D341Med (cell line): ENCODE results near the gene TCEAL4.

Source experiments
- DNase-seq: peaks from one replicate; pipeline ENCODE4 v3.0.0; 2012; ENCODE audit warnings: low spot score

The TCEAL4 gene

DNA sequence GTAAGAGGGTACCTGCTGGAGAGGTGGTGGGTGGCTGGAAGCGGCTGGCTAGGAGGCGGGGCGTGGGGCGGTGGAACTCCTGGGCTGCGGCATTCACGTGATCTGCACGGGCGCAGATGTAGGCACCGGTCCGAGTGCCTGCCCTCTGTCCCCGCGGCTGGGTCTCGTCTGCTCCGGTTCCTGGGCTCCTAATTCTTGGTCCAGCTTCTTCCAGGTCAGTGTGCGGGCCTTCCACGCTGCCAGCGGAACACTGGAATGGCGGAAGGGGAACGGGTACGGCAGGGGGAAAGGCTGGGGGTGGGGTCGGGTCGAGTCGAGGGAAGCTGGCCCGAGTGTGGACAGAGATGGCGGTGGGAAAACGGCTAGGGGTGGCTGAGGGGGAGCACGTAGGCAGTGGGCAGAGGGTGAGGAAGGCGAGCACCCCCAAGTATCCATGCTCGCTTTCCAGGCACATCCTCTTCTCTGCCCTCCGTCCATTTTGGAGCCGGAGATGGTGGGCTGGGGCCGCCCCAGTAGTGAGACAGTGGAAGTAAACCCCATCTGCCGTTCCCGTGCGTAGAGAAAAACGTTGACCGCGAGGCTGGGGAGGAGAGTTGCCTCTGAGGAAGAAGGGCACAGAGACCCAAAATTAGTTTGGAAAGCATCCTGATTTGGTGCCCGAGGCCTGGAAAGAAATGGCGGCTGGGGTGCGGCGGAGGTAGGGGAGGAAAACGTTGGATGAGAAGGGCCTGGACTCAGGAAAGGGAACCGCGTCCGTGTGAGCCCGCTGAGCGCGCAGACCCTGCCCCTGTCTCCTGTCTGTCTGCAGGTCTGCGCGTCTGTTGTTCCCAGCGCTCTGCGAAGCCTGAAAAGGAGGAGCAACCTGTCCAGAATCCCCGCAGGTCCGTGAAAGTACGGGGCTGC, at the start of gene TCEAL4:
Gene TCEAL4 (plus strand): TSS at position 105 of the 903 bp plus-strand sequence. CDS start 1,161 bp downstream, outside the sequence.
- DNase-seq: peak; percentile 74

DNA sequence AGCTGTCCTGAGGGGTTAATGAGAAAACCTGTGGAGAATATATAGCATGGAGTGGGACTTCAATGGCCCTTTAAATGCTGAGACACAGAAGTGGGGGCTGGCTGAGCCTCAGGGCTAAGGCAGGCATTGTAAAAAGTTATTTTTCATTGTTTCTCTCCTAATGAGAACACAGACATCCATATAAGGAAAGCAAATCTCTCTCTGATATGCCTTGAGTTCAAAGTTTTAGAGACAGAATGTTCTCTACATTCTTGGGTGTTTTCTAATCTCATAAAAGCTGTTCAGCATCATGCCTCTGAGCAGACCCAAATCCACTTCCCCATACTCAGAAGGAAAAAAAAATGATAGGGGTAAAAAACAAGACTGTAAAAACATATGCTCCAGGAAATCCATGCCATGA, 49.2 kb upstream of the TCEAL4 start:
- DNase-seq: no peak

DNA sequence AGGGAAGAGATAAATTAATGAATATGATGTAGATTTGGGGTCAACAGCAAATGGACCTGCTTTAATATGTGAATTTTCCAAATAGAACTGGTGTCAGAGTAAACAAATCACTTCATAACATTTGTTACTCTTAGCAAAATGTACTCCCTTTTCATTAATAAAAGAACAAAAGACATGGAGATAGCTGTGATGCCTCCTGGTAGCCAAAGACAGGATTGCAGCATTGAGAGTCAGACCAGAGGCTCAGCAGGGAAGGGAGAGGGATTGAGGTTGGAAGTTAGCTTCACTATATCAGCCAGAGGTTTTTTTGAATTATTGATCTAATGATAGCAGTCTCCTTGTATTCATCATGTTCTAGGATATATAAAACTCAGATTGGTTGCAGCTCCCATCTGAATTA, 48.6 kb upstream of the TCEAL4 start:
- DNase-seq: no peak

DNA sequence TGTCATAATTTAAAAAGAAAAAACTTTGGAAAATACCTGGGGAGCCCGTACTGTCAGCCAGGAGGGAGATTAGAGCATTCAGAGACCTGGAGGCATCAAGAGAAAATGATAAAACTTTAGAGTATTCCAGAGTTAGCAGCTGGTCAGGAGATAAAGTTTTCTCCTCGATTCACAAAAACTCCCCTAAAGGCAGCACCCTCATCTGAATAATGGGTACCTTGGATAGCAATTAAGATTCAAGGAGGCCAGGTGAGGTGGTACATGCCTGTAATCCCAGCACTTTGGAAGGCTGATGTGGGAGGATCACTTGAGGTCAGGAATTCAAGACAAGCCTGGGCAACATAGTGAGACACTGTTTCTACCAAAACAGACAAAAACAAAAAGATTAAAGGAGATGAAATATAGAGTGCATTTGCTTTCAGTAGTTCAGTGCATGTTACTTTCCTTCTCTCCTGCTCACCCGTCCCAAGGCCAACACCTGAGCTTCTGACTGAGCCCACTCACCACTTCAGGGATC, 47.4 kb upstream of the TCEAL4 start:
- DNase-seq: no peak

DNA sequence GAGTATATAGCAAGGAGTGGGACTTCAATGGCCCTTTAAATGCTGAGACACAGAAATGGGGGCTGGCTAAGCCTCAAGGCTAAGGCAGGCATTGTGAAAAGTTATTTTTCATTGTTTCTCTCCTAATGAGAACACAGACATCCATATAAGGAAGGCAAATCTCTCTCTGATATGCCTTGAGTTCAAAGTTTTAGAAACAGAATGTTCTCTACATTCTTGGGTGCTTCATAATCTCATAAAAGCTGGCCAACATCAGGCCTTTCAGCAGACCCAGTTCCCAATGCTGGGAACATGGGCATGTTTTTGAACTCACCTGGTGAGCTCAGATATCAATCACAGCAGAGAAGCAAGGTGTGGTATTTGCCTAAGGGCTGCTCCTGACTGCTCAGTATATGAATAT, 46.6 kb upstream of the TCEAL4 start:
- no peak for DNase-seq

DNA sequence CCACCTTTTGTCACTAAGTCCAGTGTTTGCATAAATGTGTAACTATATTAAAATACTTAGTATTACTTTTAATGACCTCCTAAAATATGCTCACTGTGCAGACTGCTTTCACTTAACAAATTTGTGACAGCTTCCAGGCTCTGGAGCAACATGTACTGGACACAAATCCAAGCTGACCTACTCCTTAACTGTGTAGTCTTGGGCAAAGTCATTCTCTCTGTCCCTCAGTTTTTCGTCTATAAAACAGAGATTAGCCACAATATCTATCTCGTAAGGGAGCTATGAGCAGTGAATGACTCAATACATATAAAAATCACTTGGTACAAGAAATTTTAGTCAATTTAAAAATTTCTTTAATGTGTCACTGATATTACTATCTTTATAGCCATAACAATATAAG, 45.6 kb upstream of the TCEAL4 start:
- no peak for DNase-seq

DNA sequence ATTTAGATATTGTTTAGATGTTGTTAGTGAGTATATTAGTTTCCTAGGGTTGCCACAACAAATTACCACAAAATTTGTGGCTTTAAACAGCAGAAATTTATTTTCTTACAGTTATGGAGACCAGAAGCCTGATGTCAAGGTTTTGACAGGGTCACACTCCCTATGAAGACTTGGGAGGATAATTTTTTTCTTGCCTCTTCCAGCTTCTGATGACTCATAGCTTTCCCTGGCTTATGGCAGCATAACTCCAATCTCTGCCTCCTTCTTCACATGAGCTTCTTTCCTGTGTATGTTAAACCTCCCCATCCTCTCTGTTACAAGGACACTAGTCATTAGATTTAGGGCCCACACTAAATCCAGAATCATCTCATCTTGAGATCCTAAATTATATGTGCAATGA, 45.2 kb upstream of the TCEAL4 start:
- DNase-seq: no peak

DNA sequence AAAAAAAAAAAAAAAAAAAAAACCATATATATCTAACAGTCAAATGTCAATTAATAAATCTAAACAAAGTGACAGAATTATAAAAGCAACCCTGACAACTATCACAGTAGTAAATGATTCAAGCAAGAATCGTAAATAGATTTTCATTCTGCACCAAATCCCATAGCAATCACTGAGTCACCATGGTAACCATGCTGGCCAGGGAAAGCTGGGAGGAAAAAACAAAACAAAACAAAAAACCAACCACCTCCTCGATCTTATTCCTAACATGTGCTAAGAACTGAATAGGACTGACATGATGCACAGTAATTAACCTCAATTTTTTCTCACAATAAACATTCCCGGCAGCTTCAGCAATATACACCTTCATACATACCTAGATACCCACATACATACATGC, 35.4 kb upstream of the TCEAL4 start:
- DNase-seq: no peak

DNA sequence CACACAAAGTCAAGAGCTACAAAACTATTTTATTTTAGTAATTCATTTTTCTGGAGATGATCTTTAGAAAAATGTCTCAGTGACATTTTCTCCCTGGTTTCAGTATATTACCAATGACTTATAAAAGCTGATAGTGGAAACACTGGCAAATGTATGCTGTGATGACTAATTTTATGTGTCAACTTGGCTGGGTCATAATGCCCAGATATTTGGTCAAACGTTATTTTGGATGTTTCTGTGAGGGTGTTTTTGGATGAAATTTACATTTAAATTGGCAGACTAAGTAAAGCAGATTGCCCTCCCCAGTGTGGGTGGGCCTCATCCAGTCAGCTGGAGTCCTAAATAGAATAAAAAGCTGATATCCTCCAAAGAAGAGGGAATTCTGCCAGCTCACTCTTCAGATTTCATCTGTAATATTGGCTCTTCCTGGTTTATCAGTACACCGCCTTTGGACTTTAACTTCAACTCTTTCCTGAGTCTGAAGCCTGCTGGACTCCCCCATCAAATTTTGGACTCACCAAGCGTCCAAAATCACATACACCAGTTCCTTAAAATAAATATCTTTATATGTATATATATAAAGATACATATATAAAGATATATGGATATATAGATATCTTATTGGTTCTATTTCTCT, 34.8 kb upstream of the TCEAL4 start:
- DNase-seq: no peak

DNA sequence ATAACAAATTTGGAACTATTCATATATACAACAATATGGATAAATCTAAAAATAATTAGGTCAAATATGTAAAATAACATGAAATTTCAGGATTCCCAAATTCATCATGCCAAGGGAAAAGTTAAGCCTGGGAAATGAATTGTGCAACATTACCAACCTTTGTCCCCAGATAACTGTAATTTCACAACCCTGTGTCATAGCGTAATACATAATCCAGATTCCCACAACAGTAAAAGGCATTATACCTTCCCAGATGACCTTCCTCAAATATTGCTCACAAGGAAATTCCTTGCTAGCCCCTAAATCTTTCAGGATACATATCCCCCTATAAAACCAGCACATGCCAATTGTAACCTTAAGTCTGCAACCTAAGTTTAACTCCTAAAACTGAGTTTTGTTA, 33.1 kb upstream of the TCEAL4 start:
- DNase-seq: no peak

DNA sequence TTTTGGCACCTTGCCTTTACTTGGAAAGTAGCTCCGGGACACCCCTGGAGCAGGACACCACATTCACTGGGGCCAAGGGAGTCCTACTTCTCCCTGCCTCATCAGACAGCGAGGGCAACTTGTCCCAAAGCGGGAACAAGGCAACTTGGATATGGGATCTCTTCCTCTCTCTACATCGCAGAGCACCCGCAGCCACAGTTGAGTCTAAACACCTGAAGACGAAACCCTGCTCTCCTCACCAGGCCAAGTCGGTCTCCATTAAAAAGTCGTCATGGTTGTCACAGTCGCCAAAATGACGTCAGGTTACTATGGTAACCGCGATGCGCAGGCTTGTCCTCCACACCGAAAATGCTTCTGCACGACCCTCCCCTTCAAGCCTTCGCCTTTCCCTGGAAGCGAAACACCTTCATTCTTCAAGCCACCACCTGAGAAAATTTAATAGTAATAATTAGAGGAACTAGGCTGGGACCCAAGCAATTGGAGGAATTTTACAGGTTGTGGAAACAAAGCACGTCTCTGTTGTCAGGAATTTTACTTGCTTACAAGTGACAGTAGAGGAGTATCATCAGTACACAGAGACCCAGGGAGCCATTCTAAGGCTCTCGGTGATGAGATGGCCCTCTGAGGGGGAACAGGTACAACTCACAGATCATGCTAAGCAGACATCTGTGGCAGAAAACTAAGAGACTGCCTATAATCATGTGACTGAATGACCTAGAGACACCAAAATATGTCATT, 30.5 kb upstream of the TCEAL4 start:
- DNase-seq: no peak

DNA sequence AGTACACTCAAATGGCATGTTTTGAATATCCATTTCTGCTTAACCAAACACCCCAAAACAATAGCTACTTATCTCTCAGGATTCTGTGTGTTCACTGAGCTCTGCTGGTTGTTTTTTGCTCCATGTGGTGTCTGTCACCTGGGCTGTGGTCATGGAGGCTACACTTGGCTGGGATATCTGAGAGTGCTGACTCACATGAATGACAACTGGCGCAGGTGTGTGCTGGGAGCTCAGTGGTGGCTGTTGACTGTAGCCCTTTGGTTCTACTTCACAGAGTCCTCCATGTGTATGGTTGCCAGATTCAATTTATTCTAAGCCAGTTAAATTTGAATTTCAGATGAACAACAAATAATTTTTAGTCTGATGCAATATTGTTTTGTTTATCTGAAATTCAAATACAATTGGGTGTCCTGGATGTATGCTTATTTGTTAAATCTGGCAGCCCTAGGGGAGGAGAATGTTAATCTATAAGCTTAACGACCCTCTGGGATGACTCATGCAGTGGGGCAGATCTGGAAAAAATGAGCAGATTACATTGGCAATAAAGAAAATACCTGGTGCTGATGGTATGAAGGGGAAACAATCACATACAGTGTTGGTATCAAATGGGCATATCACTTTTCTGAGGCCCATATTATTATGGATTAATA, 28.2 kb upstream of the TCEAL4 start:
- no peak for DNase-seq

DNA sequence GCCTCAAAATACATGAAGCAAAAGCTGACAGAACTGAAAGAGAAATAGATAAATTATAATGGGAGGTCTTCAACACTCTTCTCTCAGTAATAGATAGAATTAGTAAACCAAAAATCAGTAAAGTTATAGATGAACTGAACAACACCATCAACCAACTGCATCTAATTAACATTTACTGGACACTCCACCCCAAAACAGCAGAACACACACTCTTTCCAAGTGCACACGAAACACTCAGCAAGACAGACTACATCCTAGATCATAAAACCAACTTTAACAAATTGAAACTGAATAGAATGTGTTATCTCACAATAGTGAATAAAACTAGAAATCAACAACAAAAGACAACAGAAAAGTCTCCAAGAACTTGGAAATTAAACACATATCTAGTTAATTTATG, 25.1 kb upstream of the TCEAL4 start:
- DNase-seq: no peak

DNA sequence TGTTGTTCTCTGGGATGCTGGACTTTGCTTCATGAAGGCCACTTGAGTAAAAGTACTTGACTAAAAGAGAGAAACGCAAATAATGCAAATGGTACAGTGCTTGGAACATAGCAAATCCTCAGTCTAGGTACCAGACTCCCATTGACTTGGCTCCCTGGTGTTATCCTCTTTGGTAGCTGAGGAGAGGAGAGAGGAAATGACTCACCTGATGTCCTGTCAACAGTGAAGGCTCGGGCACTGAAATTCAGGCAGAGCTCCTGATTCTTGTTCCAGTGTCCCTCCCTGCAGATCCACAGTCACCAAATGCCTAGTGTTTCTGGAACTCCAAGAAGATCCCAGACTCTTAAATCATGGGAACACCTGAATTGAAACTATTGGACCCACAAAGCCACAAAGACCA, 22.5 kb upstream of the TCEAL4 start:
- no peak for DNase-seq

DNA sequence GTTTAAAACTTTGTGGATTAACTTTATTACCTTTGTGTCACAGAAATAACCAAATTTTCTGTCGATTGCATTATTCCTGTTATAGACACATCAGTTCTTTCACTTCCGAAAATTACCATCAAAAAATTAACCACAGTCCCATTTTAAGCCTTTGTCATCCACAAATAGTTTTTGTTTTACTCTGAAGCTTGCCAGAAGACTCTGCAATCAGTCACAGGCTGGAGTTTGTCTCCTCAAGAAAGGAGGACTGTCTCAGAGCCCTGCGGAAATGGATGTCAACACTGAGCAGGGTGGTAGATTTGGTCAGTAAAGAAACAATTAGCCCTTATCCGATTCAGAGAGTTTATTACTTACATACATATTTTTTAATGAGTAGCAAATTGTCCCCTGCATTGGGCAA, 20.1 kb upstream of the TCEAL4 start:
- no peak for DNase-seq

DNA sequence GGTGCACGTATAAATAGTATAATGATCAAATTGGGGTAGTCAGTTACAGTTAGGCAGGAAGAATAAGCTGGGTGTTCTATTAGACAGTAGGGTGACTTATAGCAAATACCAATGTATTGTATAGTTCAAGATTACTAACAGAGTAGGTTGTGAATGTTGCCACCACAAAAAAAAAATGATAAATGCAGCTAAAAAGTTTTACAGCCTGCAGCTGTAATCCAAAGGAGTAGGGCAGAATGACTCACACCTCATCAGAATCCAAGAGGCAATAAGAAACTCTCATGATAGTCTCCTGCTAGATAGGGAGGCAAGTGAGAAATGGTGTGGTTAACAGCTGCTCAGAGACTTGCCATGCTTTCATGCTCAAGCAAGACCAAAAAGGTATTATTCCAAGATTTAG, 19.6 kb upstream of the TCEAL4 start:
- no peak for DNase-seq

DNA sequence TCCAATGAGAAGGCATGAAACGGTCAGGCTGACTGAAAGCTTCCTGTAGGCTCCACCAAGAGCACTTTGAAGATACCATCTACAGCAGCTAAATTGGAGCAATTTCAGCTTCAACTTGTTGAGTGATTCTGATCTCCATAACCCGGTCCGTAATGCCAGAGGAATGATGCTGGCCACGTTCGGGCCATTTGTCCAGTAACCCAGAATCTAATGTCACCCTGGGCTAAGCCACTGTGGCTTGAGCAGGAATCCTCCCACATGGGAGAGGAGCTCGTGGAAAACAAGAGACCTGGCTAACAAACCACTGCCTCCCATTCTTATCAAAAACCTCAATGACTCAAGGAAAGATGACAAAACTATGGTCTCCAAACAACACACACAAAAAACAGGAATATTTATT, 14.2 kb upstream of the TCEAL4 start:
- no peak for DNase-seq

DNA sequence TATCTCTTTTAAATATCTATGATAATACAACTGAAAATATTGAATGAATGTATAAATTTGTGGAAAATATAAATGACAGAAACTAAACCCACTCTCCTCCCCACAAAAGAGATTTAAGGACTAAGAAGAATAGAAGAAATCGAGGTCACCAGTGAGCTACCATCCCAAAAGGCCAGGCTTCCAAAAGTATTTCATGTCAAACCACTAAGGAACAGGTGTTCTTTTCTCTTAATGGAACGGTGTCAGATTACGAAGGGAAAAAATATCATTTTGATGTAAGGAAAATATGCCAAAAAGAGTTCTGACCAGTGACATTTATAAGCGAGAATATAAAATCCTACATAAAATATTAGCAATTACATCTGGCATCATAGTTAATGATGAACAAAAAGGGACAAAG, 13.6 kb upstream of the TCEAL4 start:
- no peak for DNase-seq

DNA sequence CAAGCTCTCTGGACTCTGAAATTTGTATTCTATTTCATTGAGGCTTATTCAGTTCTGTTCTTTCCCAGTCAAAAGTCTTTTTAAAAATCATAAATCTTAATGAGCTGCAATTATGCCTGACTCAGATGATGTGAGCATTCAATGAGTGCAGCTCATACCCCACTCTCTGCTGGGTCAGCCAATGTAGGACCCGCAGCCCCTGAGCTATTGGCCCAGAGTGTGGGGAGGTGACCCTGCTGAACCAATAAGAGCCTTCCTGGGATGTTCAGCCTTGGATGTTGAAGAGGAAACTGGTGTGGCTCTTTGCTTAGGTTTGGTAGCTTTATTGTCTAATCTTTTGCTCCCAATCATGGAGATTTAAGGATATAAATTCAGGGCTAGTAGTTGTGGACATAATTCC, 12.1 kb upstream of the TCEAL4 start:
- DNase-seq: no peak

DNA sequence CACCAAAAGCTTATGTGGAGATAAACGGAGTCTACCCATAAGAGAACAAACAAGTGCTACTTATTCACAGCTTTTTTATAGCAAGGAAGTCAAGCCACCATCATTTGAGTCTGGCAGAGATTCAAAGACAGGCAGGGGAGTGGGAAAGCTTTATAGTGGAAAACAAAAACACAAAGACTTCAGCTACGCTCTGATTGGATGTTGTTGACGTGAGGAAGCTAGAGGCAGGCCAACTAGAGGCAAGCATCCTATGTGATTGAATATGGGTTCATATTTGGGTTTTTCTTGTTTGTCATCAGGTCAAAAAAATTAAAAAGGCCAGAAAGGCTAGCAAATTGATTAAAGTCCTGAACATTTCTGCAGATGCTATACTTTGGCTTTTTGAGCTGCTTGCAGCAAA, 719 bp upstream of the TCEAL4 start:
- DNase-seq: no peak

DNA sequence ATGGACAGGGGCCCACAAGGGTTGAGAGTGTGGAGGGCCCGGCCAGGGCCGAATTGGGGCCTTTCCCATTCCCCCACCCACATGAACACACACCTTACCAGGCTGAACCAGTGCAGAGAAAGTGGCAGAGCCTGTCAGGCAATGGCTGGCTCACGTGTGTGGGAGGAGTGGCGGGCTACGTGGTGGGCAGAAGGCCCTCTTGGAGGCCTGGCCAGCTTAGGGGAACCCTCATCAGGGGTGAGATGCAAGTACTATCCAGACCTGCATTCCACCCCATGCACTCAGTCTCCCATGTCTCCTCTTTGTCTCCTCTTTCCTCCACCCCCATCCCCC, 965 bp downstream of the TCEAL4 start:
- no peak for DNase-seq

DNA sequence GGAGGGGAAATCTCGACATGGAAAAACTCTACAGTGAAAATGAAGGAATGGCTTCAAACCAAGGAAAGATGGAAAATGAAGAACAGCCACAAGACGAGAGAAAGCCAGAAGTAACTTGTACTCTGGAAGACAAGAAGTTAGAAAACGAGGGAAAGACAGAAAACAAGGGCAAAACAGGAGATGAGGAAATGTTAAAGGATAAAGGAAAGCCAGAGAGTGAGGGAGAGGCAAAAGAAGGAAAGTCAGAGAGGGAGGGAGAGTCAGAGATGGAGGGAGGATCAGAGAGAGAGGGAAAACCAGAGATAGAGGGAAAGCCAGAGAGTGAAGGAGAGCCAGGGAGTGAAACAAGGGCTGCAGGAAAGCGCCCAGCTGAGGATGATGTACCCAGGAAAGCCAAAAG, 1.3 kb downstream of the TCEAL4 start:
- DNase-seq: no peak
